Nephron (organoid): ENCODE data around the gene WWOX.

ENCODE experiments used
- H3K27ac Mint-ChIP-seq, 3 experiments: 2 replicates each; pipeline ENCODE4 v1.8.0; 2020; ENCODE audit warnings: mixed read lengths in 3 of 3, mild to moderate bottlenecking in 2 of 3, moderate library complexity in 1 of 3
- H3K27me3 Mint-ChIP-seq: 2 replicates; pipeline ENCODE4 v1.8.0; 2021; ENCODE audit warnings: low read depth, mild to moderate bottlenecking, moderate library complexity, mixed read lengths
- H3K36me3 Mint-ChIP-seq: 2 replicates; pipeline ENCODE4 v1.8.0; 2020; ENCODE audit warnings: low read depth, mixed read lengths
- H3K4me1 Mint-ChIP-seq: 2 replicates; pipeline ENCODE4 v1.8.0; 2020; ENCODE audit warnings: mixed read lengths
- H3K4me3 Mint-ChIP-seq, 3 experiments: 2 replicates each; pipeline ENCODE4 v1.8.0; 2020; ENCODE audit warnings: mild to moderate bottlenecking in 3 of 3, mixed read lengths in 3 of 3, moderate library complexity in 2 of 3
- H3K9me3 Mint-ChIP-seq: 2 replicates; pipeline ENCODE4 v1.8.0; 2020; ENCODE audit warnings: mixed read lengths
- CTCF ChIP-seq, 3 experiments: fragments of 200-600 bp; sonication (generic); IDR thresholded peaks; one replicate each; pipeline ENCODE4 v1.5.0; 2021; ENCODE audit warnings: antibody characterized with exemption in 3 of 3; ENCODE audit not compliant: unreplicated experiment in 3 of 3

WWOX gene

GRCh38 chr16:78200623-78201096, 101.2 kb downstream of the WWOX start:
- peaks cover 4% of the 10 kb centered on the region for H3K4me1 Mint-ChIP-seq
- no peak for TF ChIP-seq CTCF (IDR thresholded peaks at IDR 0.05; ENCODE audit: unreplicated experiment in 3 of 3)

GRCh38 chr16:78205506-78205905, 106.1 kb downstream of the WWOX start:
- Mint-ChIP-seq H3K9me3 (no peaks in the 10 kb centered on the region), H3K27me3 (no peaks in the 10 kb centered on the region), H3K36me3 (no peaks in the 10 kb centered on the region), H3K4me3 (no peak overlapping the region), H3K4me1 (peaks cover 9% of the 10 kb centered on the region), H3K27ac (no peak overlapping the region)
- no peak for TF ChIP-seq CTCF (IDR thresholded peaks at IDR 0.05; ENCODE audit: unreplicated experiment in 3 of 3)

More at GRCh38 chr16:78200623-78201096, 101.2 kb downstream of the WWOX start:
- Mint-ChIP-seq H3K4me3 (no peak overlapping the region), H3K27ac (no peak overlapping the region), H3K27me3 (no peaks in the 10 kb centered on the region), H3K36me3 (no peaks in the 10 kb centered on the region), H3K9me3 (no peaks in the 10 kb centered on the region)

GRCh38 chr16:78206623-78207223, 107.3 kb downstream of the WWOX start:
- Mint-ChIP-seq H3K27me3 (no peaks in the 10 kb centered on the region), H3K4me1 (peaks cover 10% of the 10 kb centered on the region), H3K27ac (no peak overlapping the region), H3K4me3 (no peak overlapping the region), H3K9me3 (no peaks in the 10 kb centered on the region), H3K36me3 (no peaks in the 10 kb centered on the region)
- TF ChIP-seq CTCF (IDR thresholded peaks at IDR 0.05; ENCODE audit: unreplicated experiment in 3 of 3), result no peak

- peaks cover 10% of the 10 kb centered on the region for H3K4me1 Mint-ChIP-seq
- H3K27ac Mint-ChIP-seq, result peak overlapping the region in 1 of 3 experiments; percentile 34
- H3K27me3 Mint-ChIP-seq, result peaks cover 4% of the 10 kb centered on the region
- no peaks in the 10 kb centered on the region for H3K9me3 Mint-ChIP-seq
- no peaks in the 10 kb centered on the region for H3K36me3 Mint-ChIP-seq
- TF ChIP-seq CTCF (IDR thresholded peaks at IDR 0.05; ENCODE audit: unreplicated experiment in 3 of 3), result no peak
- no peak overlapping the region for H3K4me3 Mint-ChIP-seq
These were observed 110.7 kb downstream of the WWOX start for GRCh38 chr16:78209951-78210661.

GRCh38 chr16:78211020-78211599, 111.7 kb downstream of the WWOX start:
- Mint-ChIP-seq H3K9me3 (no peaks in the 10 kb centered on the region), H3K27me3 (peaks cover 4% of the 10 kb centered on the region), H3K27ac (no peak overlapping the region)

More at GRCh38 chr16:78211020-78211599, 111.7 kb downstream of the WWOX start:
- peaks cover 10% of the 10 kb centered on the region for H3K4me1 Mint-ChIP-seq
- H3K36me3 Mint-ChIP-seq, result no peaks in the 10 kb centered on the region
- no peak for TF ChIP-seq CTCF (IDR thresholded peaks at IDR 0.05; ENCODE audit: unreplicated experiment in 3 of 3)
- no peak overlapping the region for H3K4me3 Mint-ChIP-seq
